Uterus (tissue), 2 donors: Measurements from ENCODE around the gene CFAP161.

ENCODE experiments used
- POLR2A ChIP-seq, 2 donors: fragments of 450-650 bp; IDR thresholded peaks; one replicate each; pipeline ENCODE4 v1.6.1; 2016; ENCODE audit warnings: antibody characterized with exemption in 2 of 2, mild to moderate bottlenecking in 1 of 2, moderate library complexity in 1 of 2
- TF ChIP-seq, protein P1 (sequence below), 4 experiments: fragments of 200-600 bp in 2 of 4; fragments of 450-650 bp in 2 of 4; sonication (generic) in 2 of 4; IDR thresholded peaks; one replicate each; pipeline ENCODE4 v1.5.1; 2016 to 2019; ENCODE audit warnings: antibody characterized with exemption in 4 of 4, mild to moderate bottlenecking in 2 of 4, moderate library complexity in 1 of 4

DNA sequence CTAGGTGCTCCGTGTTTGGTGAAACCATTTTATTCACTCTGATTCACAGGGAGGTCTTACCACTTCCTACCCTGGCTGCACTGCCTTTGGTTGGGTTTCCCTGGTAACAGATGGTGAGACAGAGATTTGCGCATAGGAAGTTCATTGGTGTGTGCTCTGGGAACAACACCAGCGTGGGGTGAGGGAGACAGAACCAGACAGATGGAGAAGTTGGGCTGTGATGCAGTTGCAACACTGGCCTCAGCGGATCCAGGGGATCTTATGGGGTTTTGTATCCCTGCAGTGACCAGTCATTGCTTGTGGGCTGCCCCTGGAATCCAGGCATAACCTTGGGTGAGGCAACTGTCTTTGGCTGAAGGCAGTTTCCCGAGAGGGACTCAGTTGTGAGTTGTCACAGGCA lies 50.1 kb downstream of the CFAP161 start:
- TF ChIP-seq, protein P1, sequence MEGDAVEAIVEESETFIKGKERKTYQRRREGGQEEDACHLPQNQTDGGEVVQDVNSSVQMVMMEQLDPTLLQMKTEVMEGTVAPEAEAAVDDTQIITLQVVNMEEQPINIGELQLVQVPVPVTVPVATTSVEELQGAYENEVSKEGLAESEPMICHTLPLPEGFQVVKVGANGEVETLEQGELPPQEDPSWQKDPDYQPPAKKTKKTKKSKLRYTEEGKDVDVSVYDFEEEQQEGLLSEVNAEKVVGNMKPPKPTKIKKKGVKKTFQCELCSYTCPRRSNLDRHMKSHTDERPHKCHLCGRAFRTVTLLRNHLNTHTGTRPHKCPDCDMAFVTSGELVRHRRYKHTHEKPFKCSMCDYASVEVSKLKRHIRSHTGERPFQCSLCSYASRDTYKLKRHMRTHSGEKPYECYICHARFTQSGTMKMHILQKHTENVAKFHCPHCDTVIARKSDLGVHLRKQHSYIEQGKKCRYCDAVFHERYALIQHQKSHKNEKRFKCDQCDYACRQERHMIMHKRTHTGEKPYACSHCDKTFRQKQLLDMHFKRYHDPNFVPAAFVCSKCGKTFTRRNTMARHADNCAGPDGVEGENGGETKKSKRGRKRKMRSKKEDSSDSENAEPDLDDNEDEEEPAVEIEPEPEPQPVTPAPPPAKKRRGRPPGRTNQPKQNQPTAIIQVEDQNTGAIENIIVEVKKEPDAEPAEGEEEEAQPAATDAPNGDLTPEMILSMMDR (IDR thresholded peaks at IDR 0.05) = no peak
- no peak for TF ChIP-seq POLR2A (IDR thresholded peaks at IDR 0.05)
